ENCODE data around the gene ADGRL1.
"Not testable (repeated sequence)": the region's sequence is repeated elsewhere in the genome, so short reads cannot be mapped to it uniquely, and the experiment has no call there.

DNA sequence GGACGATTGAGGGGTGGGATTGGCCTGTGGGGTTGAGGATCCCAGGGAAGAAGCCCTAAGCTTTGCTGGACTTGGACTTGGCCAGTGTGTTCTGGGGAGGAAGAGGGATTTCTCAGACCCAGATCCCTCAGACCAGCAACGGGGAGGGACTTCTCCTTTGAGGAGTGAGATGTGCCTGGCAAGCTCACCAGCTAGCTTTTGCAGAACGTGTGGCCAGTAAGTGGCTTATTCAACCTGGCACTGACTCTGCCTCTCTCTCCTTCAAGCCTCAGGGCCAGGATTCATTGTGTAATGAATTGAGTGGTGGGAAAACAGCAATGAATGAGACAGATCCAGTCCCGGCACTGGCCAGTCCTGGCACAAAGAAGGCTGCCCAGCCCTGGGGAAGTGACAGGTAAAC is 11.9 kb upstream of the ADGRL1 start:
- TF ChIP-seq, protein P1, sequence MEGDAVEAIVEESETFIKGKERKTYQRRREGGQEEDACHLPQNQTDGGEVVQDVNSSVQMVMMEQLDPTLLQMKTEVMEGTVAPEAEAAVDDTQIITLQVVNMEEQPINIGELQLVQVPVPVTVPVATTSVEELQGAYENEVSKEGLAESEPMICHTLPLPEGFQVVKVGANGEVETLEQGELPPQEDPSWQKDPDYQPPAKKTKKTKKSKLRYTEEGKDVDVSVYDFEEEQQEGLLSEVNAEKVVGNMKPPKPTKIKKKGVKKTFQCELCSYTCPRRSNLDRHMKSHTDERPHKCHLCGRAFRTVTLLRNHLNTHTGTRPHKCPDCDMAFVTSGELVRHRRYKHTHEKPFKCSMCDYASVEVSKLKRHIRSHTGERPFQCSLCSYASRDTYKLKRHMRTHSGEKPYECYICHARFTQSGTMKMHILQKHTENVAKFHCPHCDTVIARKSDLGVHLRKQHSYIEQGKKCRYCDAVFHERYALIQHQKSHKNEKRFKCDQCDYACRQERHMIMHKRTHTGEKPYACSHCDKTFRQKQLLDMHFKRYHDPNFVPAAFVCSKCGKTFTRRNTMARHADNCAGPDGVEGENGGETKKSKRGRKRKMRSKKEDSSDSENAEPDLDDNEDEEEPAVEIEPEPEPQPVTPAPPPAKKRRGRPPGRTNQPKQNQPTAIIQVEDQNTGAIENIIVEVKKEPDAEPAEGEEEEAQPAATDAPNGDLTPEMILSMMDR (IDR thresholded peaks at IDR 0.05), result not testable (repeated sequence)
- not testable (repeated sequence) for TF ChIP-seq POLR2A (IDR thresholded peaks at IDR 0.05)
